Measurements from ENCODE around the gene EIF4E.
"Not testable (repeated sequence)": the region's sequence is repeated elsewhere in the genome, so short reads cannot be mapped to it uniquely, and the experiment has no call there.

The EIF4E gene

GRCh38 chr4:98880884-98881283 is 48.0 kb downstream of the EIF4E start:
- in situ Hi-C loops (cut with MboI; ENCODE audit: low sequenced_read_pairs) = not testable (repeated sequence)

- in situ Hi-C loops (cut with MboI; ENCODE audit: low sequenced_read_pairs) = no loop called here
Observed at GRCh38 chr4:98879515-98879914, 49.4 kb downstream of the EIF4E start.

GRCh38 chr4:98873059-98873458 is 55.9 kb downstream of the EIF4E start:
- in situ Hi-C loops (cut with MboI; ENCODE audit: low sequenced_read_pairs) = no loop called here

- in situ Hi-C loops (cut with MboI; ENCODE audit: low sequenced_read_pairs) = not testable (repeated sequence)
Observed at GRCh38 chr4:98872120-98872906, 56.6 kb downstream of the EIF4E start.

- in situ Hi-C loops (cut with MboI; ENCODE audit: low sequenced_read_pairs) = no loop called here
Observed at GRCh38 chr4:98867648-98868047, 61.3 kb downstream of the EIF4E start.

- in situ Hi-C loops (cut with MboI; ENCODE audit: low sequenced_read_pairs) = no loop called here
Observed at GRCh38 chr4:98865059-98865458, 63.9 kb downstream of the EIF4E start.

- in situ Hi-C loops (cut with MboI; ENCODE audit: low sequenced_read_pairs) = no loop called here
Observed at GRCh38 chr4:98864560-98864959, 64.4 kb downstream of the EIF4E start.

GRCh38 chr4:98862371-98862770 is 66.6 kb downstream of the EIF4E start:
- in situ Hi-C loops (cut with MboI; ENCODE audit: low sequenced_read_pairs) = no loop called here

- in situ Hi-C loops (cut with MboI; ENCODE audit: low sequenced_read_pairs) = no loop called here
Observed at GRCh38 chr4:98861100-98861884, 67.6 kb downstream of the EIF4E start.

- in situ Hi-C loops (cut with MboI; ENCODE audit: low sequenced_read_pairs) = no loop called here
Observed at GRCh38 chr4:98851806-98852205, 77.1 kb downstream of the EIF4E start.

GRCh38 chr4:98850937-98851336 is 78.0 kb downstream of the EIF4E start:
- in situ Hi-C loops (cut with MboI; ENCODE audit: low sequenced_read_pairs) = no loop called here

GRCh38 chr4:98848448-98848847 is 80.5 kb downstream of the EIF4E start:
- in situ Hi-C loops (cut with MboI; ENCODE audit: low sequenced_read_pairs) = no loop called here

GRCh38 chr4:98845960-98846359 is 83.0 kb downstream of the EIF4E start:
- in situ Hi-C loops (cut with MboI; ENCODE audit: low sequenced_read_pairs) = no loop called here

- in situ Hi-C loops (cut with MboI; ENCODE audit: low sequenced_read_pairs) = not testable (repeated sequence)
Observed at GRCh38 chr4:98842917-98843316, 86.0 kb downstream of the EIF4E start.

GRCh38 chr4:98838977-98839618 is 89.8 kb downstream of the EIF4E start:
- in situ Hi-C loops (cut with MboI; ENCODE audit: low sequenced_read_pairs) = no loop called here

- in situ Hi-C loops (cut with MboI; ENCODE audit: low sequenced_read_pairs) = no loop called here
Observed at GRCh38 chr4:98838531-98838930, 90.4 kb downstream of the EIF4E start.

- in situ Hi-C loops (cut with MboI; ENCODE audit: low sequenced_read_pairs) = no loop called here
Observed at GRCh38 chr4:98833384-98833783, 95.5 kb downstream of the EIF4E start.

- in situ Hi-C loops (cut with MboI; ENCODE audit: low sequenced_read_pairs) = not testable (repeated sequence)
Observed at GRCh38 chr4:98831036-98831435, 97.9 kb downstream of the EIF4E start.
